Measurements from ENCODE around the gene DCLK2. TPM values are rescaled to one million over a fixed set of nuclear protein-coding genes. Genes with fewer than 3 reads are reported as not detected.

The DCLK2 gene
- total and polyA plus RNA-seq, 2 of the 8 experiments (the other 6 are each of a cell fraction or from before 2014, with no cell fraction given): 0.32 to 0.37 TPM

DNA sequence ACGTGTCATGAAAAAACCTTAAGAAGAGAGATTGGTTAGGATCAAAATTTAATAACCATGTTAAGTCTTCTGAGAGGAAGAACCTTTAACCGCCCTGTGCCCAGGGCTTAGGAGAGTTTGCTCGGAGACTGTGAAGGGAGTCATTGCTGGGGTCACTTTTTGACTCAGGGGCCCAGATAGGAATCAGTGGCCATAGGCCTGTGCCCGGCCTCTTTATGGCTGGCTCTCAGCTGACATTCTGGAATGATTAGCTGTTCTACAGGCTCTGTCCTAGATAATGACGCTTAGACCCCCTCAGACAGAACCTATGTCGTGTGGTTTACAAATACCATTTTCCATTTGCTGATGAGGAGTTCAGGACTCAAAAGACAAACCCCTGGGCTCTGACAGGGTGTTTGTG lies 174.1 kb downstream of the DCLK2 start:
- Histone ChIP-seq H4K8ac (ENCODE audit: extremely low read depth, insufficient read depth, low read length) (no peak overlapping the region), H3K79me1 (ENCODE audit: low read depth, low read length) (no peaks in the 10 kb centered on the region), H3K4me2 (ENCODE audit: insufficient read depth in 1 of 2, low read depth in 2 of 2, low read length in 2 of 2) (no peak overlapping the region), H3K23me2 (ENCODE audit: low read depth, low read length) (peaks cover 2% of the 10 kb centered on the region; the same call in 1 of the 2 replicates), H3K9me3 (ENCODE audit: insufficient read depth in 2 of 2, low read depth in 1 of 2, low read length in 1 of 2) (no peaks in the 10 kb centered on the region), H2AK5ac (ENCODE audit: low read depth, low read length) (no peak overlapping the region), H4K5ac (ENCODE audit: insufficient read length, low read depth, low read length) (no peak overlapping the region), H4K91ac (replicated peaks; ENCODE audit: insufficient read length, low read length) (no peak overlapping the region), H3K27ac (ENCODE audit: low read depth, low read length) (no peak overlapping the region), H2BK5ac (ENCODE audit: low read depth, low read length) (no peak overlapping the region), H3K18ac (ENCODE audit: extremely low read depth, low read length) (no peak overlapping the region), H3K36me3 (ENCODE audit: control insufficient read depth in 2 of 4, insufficient read depth in 4 of 4, low read length in 3 of 4) (no peaks in the 10 kb centered on the region), H4K20me1 (replicated peaks in 1 of 2; ENCODE audit: control insufficient read depth in 1 of 2, insufficient read depth in 2 of 2, low read length in 2 of 2) (no peaks in the 10 kb centered on the region), H3K4me1 (replicated peaks in 1 of 4; ENCODE audit: control insufficient read depth in 3 of 4, insufficient read depth in 4 of 4, low read length in 3 of 4) (peaks cover 0 to 6% (median 2%) of the 10 kb centered on the region in 4 experiments; a peak in 5 of 7 replicates), H3K23ac (ENCODE audit: insufficient read length) (no peak overlapping the region), H2BK120ac (replicated peaks; ENCODE audit: low read depth, low read length) (no peak overlapping the region), H2BK12ac (ENCODE audit: low read depth, low read length) (no peak overlapping the region), H3K79me2 (ENCODE audit: control insufficient read depth in 1 of 2, insufficient read depth in 2 of 2, low read length in 2 of 2) (no peaks in the 10 kb centered on the region), H3K4me3 (ENCODE audit: extremely low read depth in 1 of 4, insufficient read depth in 2 of 4, low read depth in 3 of 4, low read length in 4 of 4) (no peak overlapping the region), H2BK15ac (ENCODE audit: low read length) (no peak overlapping the region), H3K56ac (replicated peaks; ENCODE audit: insufficient read length, low read depth, low read length) (no peak overlapping the region), H3K4ac (replicated peaks; ENCODE audit: insufficient read length, low read depth, low read length) (no peak overlapping the region), H3K9ac (replicated peaks in 1 of 4; ENCODE audit: extremely low read depth in 1 of 4, low read depth in 3 of 4, low read length in 3 of 4) (no peak overlapping the region), H2AFZ (ENCODE audit: low read length) (no peak overlapping the region), H3K14ac (ENCODE audit: insufficient read length) (no peak overlapping the region), H2BK20ac (ENCODE audit: low read length) (no peak overlapping the region), H3K27me3 (replicated peaks in 1 of 4; ENCODE audit: control insufficient read depth in 3 of 4, extremely low read depth in 1 of 4, insufficient read depth in 3 of 4, low read length in 3 of 4) (no peaks in the 10 kb centered on the region)
- WGBS, 2 experiments (ENCODE audit: extremely low coverage in 1 of 2, insufficient coverage in 1 of 2, insufficient read length in 1 of 2, insufficient replicate concordance in 2 of 2, low coverage in 1 of 2, low lambda C conversion rate in 2 of 2, missing lambda C conversion rate in 1 of 2): 85% methylated on average over 6 of the region's 6 CpGs; no CpG with 5 or more reads in 1 of the 2 experiments
- no peak for FAIRE-seq
- ChIA-PET CTCF (ENCODE audit: partially characterized antibody) (interaction anchor here (0.8 to 4.8 kb wide), 3 partner anchors 9 to 264 kb away, joined by 3 to 34 read pairs (median 3); no protein-coding TSS in a partner anchor), POLR2A (ENCODE audit: partially characterized antibody) (no interaction called here)
- DNase-seq (ENCODE audit: low read depth in 1 of 2, low spot score in 2 of 2): no peak
- TF ChIP-seq RXRA (IDR thresholded peaks at IDR 0.05; ENCODE audit: insufficient read depth, low read depth, low read length) (no peak), JUND (IDR thresholded peaks at IDR 0.05; ENCODE audit: low read length) (no peak), CTBP2 (IDR thresholded peaks at IDR 0.05; ENCODE audit: borderline replicate concordance, insufficient read depth, insufficient read length, low read length) (no peak), EP300 (IDR thresholded peaks at IDR 0.05; ENCODE audit: borderline replicate concordance in 1 of 2, low read depth in 2 of 2, low read length in 2 of 2) (no peak), TBP (IDR thresholded peaks at IDR 0.05; ENCODE audit: low read depth, low read length) (no peak), HDAC2 (IDR thresholded peaks at IDR 0.05; ENCODE audit: borderline replicate concordance in 1 of 2, low read depth in 2 of 2, low read length in 2 of 2) (no peak), BACH1 (IDR thresholded peaks at IDR 0.05; ENCODE audit: low read length) (no peak), KDM4A (IDR thresholded peaks at IDR 0.05; ENCODE audit: low read depth, low read length, severe bottlenecking) (no peak), KDM1A (IDR thresholded peaks at IDR 0.05; ENCODE audit: borderline replicate concordance, low read length) (no peak), SAP30 (IDR thresholded peaks at IDR 0.05; ENCODE audit: insufficient read depth, insufficient replicate concordance, low read length) (no peak), CHD1 (IDR thresholded peaks at IDR 0.05; ENCODE audit: low read depth, low read length) (no peak), SP2 (IDR thresholded peaks at IDR 0.05; ENCODE audit: low read length) (no peak)
- TF ChIP-seq, protein P1, sequence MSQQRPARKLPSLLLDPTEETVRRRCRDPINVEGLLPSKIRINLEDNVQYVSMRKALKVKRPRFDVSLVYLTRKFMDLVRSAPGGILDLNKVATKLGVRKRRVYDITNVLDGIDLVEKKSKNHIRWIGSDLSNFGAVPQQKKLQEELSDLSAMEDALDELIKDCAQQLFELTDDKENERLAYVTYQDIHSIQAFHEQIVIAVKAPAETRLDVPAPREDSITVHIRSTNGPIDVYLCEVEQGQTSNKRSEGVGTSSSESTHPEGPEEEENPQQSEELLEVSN (IDR thresholded peaks at IDR 0.05): no peak
